IPS-15b (cell line): Measurements from ENCODE around the gene RBM33.

Experiments used
- H3K27me3 ChIP-seq: one replicate; pipeline ENCODE4 v1.6.1; 2013; ENCODE audit warnings: low read length; ENCODE audit not compliant: control insufficient read depth, insufficient read depth
- H3K36me3 ChIP-seq: one replicate; pipeline ENCODE4 v1.6.1; 2013; ENCODE audit warnings: low read length; ENCODE audit not compliant: control insufficient read depth, insufficient read depth
- H3K4me1 ChIP-seq: one replicate; pipeline ENCODE4 v1.6.1; 2013; ENCODE audit warnings: mild to moderate bottlenecking, low read length; ENCODE audit not compliant: control insufficient read depth, insufficient read depth
- H3K4me3 ChIP-seq: one replicate; pipeline ENCODE4 v1.5.1; 2013; ENCODE audit warnings: low read depth, low read length
- H3K9ac ChIP-seq: one replicate; pipeline ENCODE4 v1.6.1; 2013; ENCODE audit warnings: low read depth, mild to moderate bottlenecking, low read length
- H3K9me3 ChIP-seq: one replicate; pipeline ENCODE4 v1.6.1; 2013; ENCODE audit warnings: mild to moderate bottlenecking, low read length; ENCODE audit not compliant: control insufficient read depth, insufficient read depth

RBM33 gene

GRCh38 chr7:155759740-155760430, 115.4 kb downstream of the RBM33 start:
- Histone ChIP-seq H3K9ac (no peak overlapping the region), H3K9me3 (no peaks in the 10 kb centered on the region), H3K4me3 (no peak overlapping the region), H3K36me3 (peaks cover 11% of the 10 kb centered on the region), H3K27me3 (no peaks in the 10 kb centered on the region), H3K4me1 (peaks cover 11% of the 10 kb centered on the region)

- H3K9me3 ChIP-seq: no peaks in the 10 kb centered on the region
- H3K4me3 ChIP-seq: no peak overlapping the region
- H3K36me3 ChIP-seq: peaks cover 16% of the 10 kb centered on the region
These were observed 116.7 kb downstream of the RBM33 start for GRCh38 chr7:155761162-155761561.

GRCh38 chr7:155762036-155762435, 117.6 kb downstream of the RBM33 start:
- no peak overlapping the region for H3K9ac ChIP-seq
- H3K27me3 ChIP-seq: no peaks in the 10 kb centered on the region
- H3K36me3 ChIP-seq: peaks cover 16% of the 10 kb centered on the region
- H3K4me1 ChIP-seq: peaks cover 11% of the 10 kb centered on the region
- no peaks in the 10 kb centered on the region for H3K9me3 ChIP-seq
- H3K4me3 ChIP-seq: no peak overlapping the region

More at GRCh38 chr7:155761162-155761561, 116.7 kb downstream of the RBM33 start:
- Histone ChIP-seq H3K4me1 (peaks cover 11% of the 10 kb centered on the region), H3K27me3 (no peaks in the 10 kb centered on the region), H3K9ac (no peak overlapping the region)

DNA sequence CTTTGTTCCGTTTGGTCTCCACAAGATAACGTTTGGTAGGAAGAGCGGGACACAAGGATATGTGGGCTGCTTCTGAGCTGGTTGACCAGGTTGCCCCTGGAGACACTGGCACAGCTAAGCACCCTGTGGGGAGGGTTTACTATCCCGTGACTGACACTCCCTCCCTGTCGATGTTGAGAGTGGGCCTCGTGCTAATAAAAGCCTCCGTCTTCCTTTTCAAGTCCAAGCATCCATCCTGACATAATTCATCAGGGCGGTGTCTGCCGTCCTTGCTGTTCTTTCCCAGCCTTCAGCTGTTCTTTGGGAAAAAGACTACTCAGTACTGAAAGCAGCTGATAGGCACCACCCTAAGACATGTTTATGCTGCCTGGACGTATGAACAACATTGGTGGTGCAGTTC, 118.2 kb downstream of the RBM33 start:
- Histone ChIP-seq H3K9ac (no peak overlapping the region), H3K4me1 (peaks cover 11% of the 10 kb centered on the region), H3K36me3 (peaks cover 16% of the 10 kb centered on the region), H3K27me3 (no peaks in the 10 kb centered on the region), H3K4me3 (no peak overlapping the region), H3K9me3 (no peaks in the 10 kb centered on the region)

GRCh38 chr7:155763122-155763521, 118.7 kb downstream of the RBM33 start:
- H3K9me3 ChIP-seq: no peaks in the 10 kb centered on the region
- peaks cover 11% of the 10 kb centered on the region for H3K4me1 ChIP-seq
- no peaks in the 10 kb centered on the region for H3K27me3 ChIP-seq
- peaks cover 16% of the 10 kb centered on the region for H3K36me3 ChIP-seq
- H3K9ac ChIP-seq: no peak overlapping the region
- no peak overlapping the region for H3K4me3 ChIP-seq

DNA sequence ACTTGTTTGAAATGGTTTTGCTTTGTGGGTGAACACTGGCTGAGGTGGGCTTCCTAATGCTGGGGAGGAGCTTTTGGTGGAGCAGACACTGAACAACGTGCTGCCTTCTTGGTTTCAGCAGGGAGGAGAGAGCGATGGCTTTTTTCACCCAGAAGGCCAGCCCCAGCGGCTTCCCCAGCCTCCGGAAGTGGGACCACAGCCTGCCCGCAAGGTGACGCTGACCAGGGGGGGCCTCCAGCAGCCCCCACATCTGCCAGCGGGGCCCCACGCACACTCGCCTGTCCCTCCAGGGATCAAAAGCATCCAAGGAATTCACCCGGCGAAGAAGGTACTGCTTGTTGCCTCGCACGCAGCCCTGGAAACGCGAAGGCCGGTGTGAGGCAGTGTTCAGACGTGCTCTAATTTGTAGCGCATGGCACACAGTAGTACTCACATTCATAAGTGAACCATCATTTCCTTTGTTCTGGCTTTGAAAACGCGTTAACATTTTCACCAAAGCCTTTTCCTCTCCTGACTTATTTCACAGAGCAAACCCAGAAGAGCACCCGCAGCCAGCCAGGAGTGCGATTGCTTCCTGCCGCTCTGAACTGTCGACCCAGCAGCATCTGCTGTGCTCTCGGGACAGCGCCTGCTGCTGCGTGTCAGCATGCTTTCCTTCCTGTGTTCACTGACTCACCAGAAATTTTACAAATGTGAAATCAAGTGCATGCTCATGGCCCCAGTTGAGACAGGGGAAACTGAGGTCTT, 119.4 kb downstream of the RBM33 start:
- Histone ChIP-seq H3K9ac (no peak overlapping the region), H3K27me3 (no peaks in the 10 kb centered on the region), H3K4me3 (no peak overlapping the region), H3K9me3 (no peaks in the 10 kb centered on the region), H3K36me3 (peaks cover 12% of the 10 kb centered on the region), H3K4me1 (peaks cover 11% of the 10 kb centered on the region)

DNA sequence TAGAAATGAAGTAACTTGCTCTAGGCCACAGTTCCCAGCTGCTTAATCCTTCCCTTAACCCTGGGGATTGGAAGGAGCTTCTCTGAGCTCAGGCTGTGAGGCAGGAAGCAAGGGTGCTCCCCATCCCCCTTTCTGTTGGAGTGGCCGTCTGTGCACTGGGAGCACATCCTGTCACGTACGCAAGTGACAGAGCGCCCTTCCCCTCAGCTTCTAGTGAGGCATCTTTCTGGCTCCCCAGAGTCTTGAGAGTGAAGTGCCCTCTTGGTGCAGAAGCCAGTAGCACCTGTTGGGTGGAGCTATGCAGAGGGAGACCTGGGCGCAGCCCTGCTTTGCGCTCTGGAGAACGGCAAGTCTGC, 120.0 kb downstream of the RBM33 start:
- H3K36me3 ChIP-seq: peaks cover 15% of the 10 kb centered on the region
- no peaks in the 10 kb centered on the region for H3K27me3 ChIP-seq
- H3K4me1 ChIP-seq: peaks cover 11% of the 10 kb centered on the region
- H3K9me3 ChIP-seq: no peaks in the 10 kb centered on the region
- H3K4me3 ChIP-seq: no peak overlapping the region
- H3K9ac ChIP-seq: no peak overlapping the region

DNA sequence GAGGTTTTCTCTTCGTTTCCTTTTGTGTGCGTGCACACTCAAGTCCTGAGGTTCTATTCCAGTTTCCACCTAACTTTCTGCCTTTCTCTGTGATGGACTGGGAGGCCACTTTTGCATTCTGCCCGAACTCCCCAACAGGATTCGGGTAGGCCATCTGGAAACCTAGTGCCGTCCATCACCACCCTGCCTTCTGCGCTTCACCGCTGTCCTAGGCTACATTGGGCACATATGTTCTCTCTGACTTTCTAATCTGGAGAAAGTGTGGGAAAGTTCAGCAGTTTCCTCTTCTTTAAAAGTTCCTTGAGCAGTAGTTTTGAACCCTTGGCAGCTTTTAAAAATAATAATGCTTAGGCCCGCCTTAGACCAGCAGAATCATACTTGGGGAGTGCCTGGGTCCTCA, 121.0 kb downstream of the RBM33 start:
- no peaks in the 10 kb centered on the region for H3K9me3 ChIP-seq
- no peak overlapping the region for H3K4me3 ChIP-seq
- peaks cover 11% of the 10 kb centered on the region for H3K4me1 ChIP-seq
- no peak overlapping the region for H3K9ac ChIP-seq
- peaks cover 25% of the 10 kb centered on the region for H3K36me3 ChIP-seq
- H3K27me3 ChIP-seq: no peaks in the 10 kb centered on the region

- Histone ChIP-seq H3K27me3 (no peaks in the 10 kb centered on the region), H3K9ac (no peak overlapping the region), H3K36me3 (peaks cover 27% of the 10 kb centered on the region), H3K4me3 (no peak overlapping the region), H3K4me1 (peaks cover 8% of the 10 kb centered on the region), H3K9me3 (no peaks in the 10 kb centered on the region)
These were observed 121.9 kb downstream of the RBM33 start for GRCh38 chr7:155766386-155766785.

GRCh38 chr7:155766966-155767916, 122.8 kb downstream of the RBM33 start:
- Histone ChIP-seq H3K4me1 (peaks cover 8% of the 10 kb centered on the region), H3K9me3 (no peaks in the 10 kb centered on the region), H3K4me3 (no peak overlapping the region), H3K36me3 (peaks cover 27% of the 10 kb centered on the region), H3K9ac (no peak overlapping the region), H3K27me3 (no peaks in the 10 kb centered on the region)

GRCh38 chr7:155769701-155770100, 125.2 kb downstream of the RBM33 start:
- Histone ChIP-seq H3K36me3 (peaks cover 24% of the 10 kb centered on the region), H3K27me3 (no peaks in the 10 kb centered on the region), H3K4me1 (no peaks in the 10 kb centered on the region), H3K9me3 (no peaks in the 10 kb centered on the region), H3K4me3 (no peak overlapping the region), H3K9ac (no peak overlapping the region)
